GM12865 (cell line): ENCODE results near the gene TWF2.

Source experiments
- DNase-seq: peaks from one replicate; pipeline ENCODE4 v3.0.0; 2010; ENCODE audit warnings: low read depth
- H3K4me3 ChIP-seq: 2 replicates; pipeline ENCODE4 v1.5.1; 2011; ENCODE audit warnings: mild to moderate bottlenecking, low read depth, low read length, control low read depth
- CTCF ChIP-seq: IDR thresholded peaks from 2 replicates; pipeline ENCODE4 v1.5.1; 2011; ENCODE audit warnings: low read length, control low read depth, low read depth, inconsistent platforms; ENCODE audit not compliant: insufficient read depth; ENCODE audit errors: missing control alignments

The TWF2 gene

GRCh38 chr3:52245322-52246263 lies 6.6 kb upstream of the TWF2 start, which contains the start of gene PPM1M:
PPM1M (plus strand) TSS chr3:52245759; CDS start chr3:52245825, 66 bp downstream.
- peak within 1 kb of the TSS; percentile 86 for H3K4me3 ChIP-seq
- DNase-seq, result peak; percentile 54
- TF ChIP-seq CTCF, result no peak

GRCh38 chr3:52243791-52244628 lies 5.1 kb upstream of the TWF2 start:
- no peak for TF ChIP-seq CTCF
- DNase-seq, result peak; percentile 89
- H3K4me3 ChIP-seq, result peak overlapping the region; percentile 74

- no peak overlapping the region for H3K4me3 ChIP-seq
- no peak for TF ChIP-seq CTCF
- DNase-seq, result no peak
Measured at GRCh38 chr3:52242039-52242438, 3.1 kb upstream of the TWF2 start.

- DNase-seq, result no peak
- no peak for TF ChIP-seq CTCF
- no peak overlapping the region for H3K4me3 ChIP-seq
Measured at GRCh38 chr3:52240886-52241370, 2.0 kb upstream of the TWF2 start.

GRCh38 chr3:52240059-52240885 lies 1.3 kb upstream of the TWF2 start:
- peak; percentile 85 for DNase-seq

More at GRCh38 chr3:52240059-52240885, 1.3 kb upstream of the TWF2 start:
- peak overlapping the region; percentile 67 for H3K4me3 ChIP-seq
- TF ChIP-seq CTCF, result no peak
